ENCODE data around the gene GSE1. TPM values are rescaled to one million over a fixed set of nuclear protein-coding genes. Genes with fewer than 3 reads are reported as not detected.

The GSE1 gene
- total RNA-seq, 1 experiment from 2014 or later = 15.2 TPM

- DNase-seq (ENCODE audit: low read depth) = no peak
These were observed 18.8 kb downstream of the GSE1 start for GRCh38 chr16:85631802-85632393.

GRCh38 chr16:85632709-85633437, 19.8 kb downstream of the GSE1 start:
- no peak for DNase-seq (ENCODE audit: low read depth)

DNA sequence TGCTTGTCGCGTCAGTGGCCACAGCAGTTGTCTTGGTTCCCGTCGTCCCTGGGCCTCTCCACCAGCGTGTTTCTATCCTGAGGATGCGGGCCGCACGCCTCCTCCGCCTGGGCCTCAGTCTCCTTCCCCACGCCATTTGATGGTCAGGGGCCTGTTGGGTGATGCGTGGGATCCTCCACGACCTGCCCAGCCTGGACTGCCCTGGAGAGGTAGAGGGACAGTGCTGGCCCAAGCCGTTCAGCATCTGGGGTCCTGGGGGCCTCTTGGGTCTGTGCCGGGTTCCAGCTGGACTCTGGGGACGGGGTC, 20.3 kb downstream of the GSE1 start:
- DNase-seq (ENCODE audit: low read depth) = no peak

DNA sequence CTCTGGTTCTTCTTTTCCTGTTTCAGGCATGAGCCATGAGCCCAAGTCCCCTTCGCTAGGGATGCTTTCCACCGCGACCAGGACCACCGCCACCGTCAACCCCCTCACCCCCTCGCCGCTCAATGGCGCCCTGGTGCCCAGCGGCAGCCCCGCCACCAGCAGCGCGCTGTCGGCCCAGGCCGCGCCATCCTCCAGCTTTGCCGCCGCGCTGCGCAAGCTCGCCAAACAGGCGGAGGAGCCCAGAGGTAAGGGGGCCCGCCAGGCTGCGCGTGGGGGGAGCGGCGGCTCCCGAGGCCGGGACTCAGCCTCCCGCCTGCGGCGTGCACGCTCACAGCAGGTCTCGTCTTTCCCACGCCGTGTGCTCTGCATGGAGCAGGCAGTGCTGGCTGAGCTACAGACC, 20.8 kb downstream of the GSE1 start:
- no peak for DNase-seq (ENCODE audit: low read depth)

GRCh38 chr16:85634747-85635544, 21.8 kb downstream of the GSE1 start:
- DNase-seq (ENCODE audit: low read depth) = no peak

- no peak for DNase-seq (ENCODE audit: low read depth)
These were observed 22.5 kb downstream of the GSE1 start for GRCh38 chr16:85635545-85636140.

GRCh38 chr16:85636234-85636812, 23.2 kb downstream of the GSE1 start:
- no peak for DNase-seq (ENCODE audit: low read depth)

DNA sequence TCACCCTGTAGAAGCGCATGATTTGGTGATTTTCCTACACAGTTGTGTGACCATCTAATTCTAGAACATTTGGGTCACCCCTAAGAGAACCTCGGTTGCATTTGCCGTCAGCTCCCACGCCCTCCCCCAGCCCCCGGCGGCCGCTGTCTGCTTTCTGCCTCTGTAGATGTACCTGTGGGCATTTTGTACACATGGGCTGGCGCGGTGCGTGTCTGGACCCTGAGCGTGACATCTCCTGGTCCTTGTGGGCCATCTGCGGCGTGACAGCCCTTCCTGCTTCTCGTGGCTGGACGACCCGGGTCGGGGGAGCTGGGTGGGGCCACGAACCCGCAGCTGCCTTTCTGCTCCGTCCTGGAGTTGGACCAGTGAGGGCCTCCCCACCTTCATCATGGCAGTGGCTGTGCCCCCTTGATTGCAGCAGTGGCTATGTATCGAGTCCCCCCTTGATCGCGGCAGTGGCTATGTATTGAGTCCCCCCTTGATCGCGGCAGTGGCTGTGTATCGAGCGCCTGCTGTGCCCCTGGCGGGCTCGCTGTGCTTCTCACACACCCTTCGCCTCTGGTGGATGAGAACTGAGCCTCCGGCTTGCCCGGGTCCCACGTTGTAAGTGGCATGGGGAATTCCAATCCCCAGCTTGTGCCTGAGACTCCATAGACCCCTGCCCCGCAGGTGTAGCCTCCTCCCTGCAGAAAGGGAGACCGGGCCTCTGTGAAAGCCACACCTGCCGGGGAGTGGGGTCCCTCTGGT, 24.1 kb downstream of the GSE1 start:
- no peak for DNase-seq (ENCODE audit: low read depth)

DNA sequence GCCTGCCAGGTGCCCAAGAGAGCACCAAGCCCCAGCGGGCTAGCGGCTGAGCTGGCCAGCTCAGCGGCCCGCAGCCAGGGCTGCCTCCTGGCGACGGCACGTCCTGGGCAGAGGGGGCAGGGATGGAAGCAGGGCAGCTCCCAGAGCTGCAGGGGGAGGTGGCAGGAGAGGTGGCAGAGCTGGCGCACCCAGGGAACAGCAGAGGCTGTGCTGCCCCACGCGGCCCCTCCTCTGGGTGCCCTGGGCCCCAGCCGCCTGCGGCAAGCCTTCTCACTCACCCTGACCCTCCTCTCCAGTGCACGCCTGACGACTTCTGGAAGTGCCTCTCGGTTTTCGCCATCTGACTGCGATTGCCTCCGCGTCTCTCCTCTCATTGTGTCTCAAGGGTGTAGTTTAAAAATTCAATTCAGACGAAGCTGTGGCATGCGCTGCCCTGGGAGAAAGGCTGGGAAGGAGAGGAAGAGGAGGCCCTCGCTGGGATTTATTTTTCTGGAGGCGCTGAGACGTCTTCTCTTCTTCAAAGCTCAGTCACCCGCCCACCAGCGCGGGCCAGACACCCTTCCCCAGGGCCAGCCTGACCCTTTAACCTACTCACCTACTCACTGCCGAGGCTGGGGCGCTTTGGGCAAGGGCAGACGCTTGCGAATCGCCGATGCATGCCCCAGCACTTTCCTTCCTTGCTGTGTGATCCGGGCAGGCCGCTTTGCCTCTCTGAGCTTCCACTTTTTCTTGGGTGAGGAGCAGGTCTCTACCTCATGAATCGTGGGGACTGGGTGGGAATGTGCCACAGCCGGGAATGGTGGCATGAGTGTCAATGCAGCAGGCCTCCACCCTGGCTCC, 24.9 kb downstream of the GSE1 start:
- DNase-seq (ENCODE audit: low read depth) = no peak

GRCh38 chr16:85638695-85639409, 25.7 kb downstream of the GSE1 start:
- no peak for DNase-seq (ENCODE audit: low read depth)

- DNase-seq (ENCODE audit: low read depth) = no peak
These were observed 26.6 kb downstream of the GSE1 start for GRCh38 chr16:85639529-85640253.

DNA sequence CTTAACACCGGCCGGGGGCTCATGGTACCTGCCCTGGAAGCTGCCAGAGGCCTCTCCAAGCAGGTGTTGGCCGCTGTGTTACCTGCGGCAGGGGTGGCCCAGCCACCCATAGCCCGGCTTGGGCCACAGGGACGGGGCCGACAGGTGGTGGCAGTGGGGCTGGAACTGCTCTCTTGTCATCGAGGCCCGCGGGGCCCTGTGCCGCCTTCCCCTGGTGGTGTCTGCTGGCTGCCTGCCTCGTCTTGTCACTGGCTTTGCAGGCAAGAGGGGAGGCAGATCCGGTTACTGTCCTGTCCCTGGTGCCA, 27.1 kb downstream of the GSE1 start:
- no peak for DNase-seq (ENCODE audit: low read depth)

DNA sequence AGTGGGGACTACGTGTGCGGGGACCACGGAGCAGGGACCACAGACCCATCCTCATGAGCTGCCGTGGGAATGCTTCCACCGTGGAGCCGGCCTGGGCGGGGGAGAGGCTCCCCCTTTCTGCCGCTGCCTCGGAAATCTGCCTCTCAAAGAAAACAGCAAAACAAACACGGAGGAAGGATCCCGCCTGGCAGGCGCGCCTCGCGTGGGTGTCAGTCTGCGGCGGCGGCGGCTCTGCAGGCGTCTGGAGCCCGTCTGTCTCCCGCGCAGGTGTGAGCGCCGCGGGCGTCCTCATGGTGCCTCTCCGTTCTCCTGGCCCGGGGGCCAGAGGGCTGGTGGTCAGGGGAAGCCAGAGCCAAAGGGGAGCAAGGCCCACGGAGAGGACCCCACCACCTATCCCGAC, 27.5 kb downstream of the GSE1 start:
- DNase-seq (ENCODE audit: low read depth) = no peak

- DNase-seq (ENCODE audit: low read depth) = no peak
These were observed 28.2 kb downstream of the GSE1 start for GRCh38 chr16:85641305-85641704.

GRCh38 chr16:85641776-85642176, 28.7 kb downstream of the GSE1 start:
- no peak for DNase-seq (ENCODE audit: low read depth)

- DNase-seq (ENCODE audit: low read depth) = no peak
These were observed 29.7 kb downstream of the GSE1 start for GRCh38 chr16:85642762-85643358.

DNA sequence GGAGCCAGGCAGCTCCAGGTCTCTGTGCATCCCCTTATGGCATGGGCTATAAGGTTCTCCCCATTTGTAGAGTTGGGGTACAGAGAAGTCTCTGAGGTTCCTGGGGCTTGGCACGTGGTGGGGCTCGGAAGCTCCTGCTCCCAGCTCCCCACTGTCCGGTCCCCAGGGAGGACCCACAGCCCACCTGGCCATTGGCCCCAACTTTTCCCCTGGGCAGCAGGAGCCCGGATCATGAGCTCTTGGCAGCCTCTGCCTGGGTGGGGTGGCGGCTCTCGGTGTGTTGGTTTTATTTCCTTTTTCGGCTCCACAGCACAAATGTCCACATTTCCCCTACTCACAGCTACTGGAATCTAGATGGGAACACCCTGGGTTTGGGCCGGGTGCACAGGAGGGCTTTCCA, 30.5 kb downstream of the GSE1 start:
- DNase-seq (ENCODE audit: low read depth) = no peak

DNA sequence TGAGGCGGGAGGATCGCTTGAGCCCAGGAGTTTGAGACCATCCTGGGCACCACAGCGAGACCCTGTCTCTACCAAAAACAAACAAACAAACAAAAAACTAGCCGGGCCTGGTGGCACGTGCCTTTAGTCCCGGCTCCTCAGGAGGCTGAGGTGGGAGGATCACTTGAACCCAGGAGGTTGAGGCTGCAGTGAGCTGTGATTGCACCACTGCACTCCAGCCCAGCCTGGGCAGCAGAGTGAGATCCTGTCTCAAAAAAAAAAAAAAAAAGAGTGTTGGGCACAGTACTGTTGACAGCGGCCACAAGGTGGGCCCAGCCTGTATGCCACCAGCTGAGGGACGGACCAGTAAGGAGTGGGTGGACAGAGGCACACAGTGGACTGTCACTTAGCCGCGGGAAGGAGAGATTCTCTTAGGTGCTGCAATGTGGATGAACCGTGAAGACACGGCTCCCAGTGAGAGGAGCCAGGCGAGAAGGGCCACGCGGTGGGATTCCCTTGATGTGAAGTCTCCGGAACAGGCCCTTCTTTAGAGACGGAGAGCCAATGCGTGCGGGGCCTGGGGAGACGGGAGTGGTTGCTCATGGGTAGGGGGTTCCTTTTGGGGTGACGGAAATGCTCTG, 31.1 kb downstream of the GSE1 start:
- no peak for DNase-seq (ENCODE audit: low read depth)

Measured in M059J (cell line).